Loucy (cell line): ENCODE data around the gene TNFAIP8.
A peak's percentile ranks its signal among the peaks of the same experiment; 100 is the strongest.

Experiments used
- H2AFZ ChIP-seq: fragments of 200-600 bp; sonication (generic); 2 replicates; pipeline ENCODE4 v1.6.0; 2016; ENCODE audit warnings: antibody characterized with exemption, mild to moderate bottlenecking, low read length, moderate library complexity
- H3F3A ChIP-seq: fragments of 200-600 bp; 2 replicates; pipeline ENCODE4 v1.6.0; 2016; ENCODE audit warnings: antibody characterized with exemption, low read depth, mild to moderate bottlenecking
- H3K27me3 ChIP-seq: fragments of 200-600 bp; sonication (generic); 2 replicates; pipeline ENCODE4 v1.6.1; 2014; ENCODE audit warnings: low read length, mild to moderate bottlenecking; ENCODE audit not compliant: insufficient read depth, poor library complexity, severe bottlenecking
- H3K36me3 ChIP-seq: fragments of 200-600 bp; sonication (generic); 2 replicates; pipeline ENCODE4 v1.6.1; 2016; ENCODE audit warnings: low read length; ENCODE audit not compliant: insufficient read depth
- H3K4me1 ChIP-seq: fragments of 200-600 bp; sonication (generic); 2 replicates; pipeline ENCODE4 v1.5.1; 2014; ENCODE audit warnings: low read length, mild to moderate bottlenecking; ENCODE audit not compliant: insufficient read depth, poor library complexity, severe bottlenecking
- H3K4me2 ChIP-seq: fragments of 200-600 bp; sonication (generic); 2 replicates; pipeline ENCODE4 v1.6.0; 2014; ENCODE audit warnings: antibody characterized with exemption, low read length, low read depth, mild to moderate bottlenecking; ENCODE audit not compliant: poor library complexity, severe bottlenecking
- H3K4me3 ChIP-seq: fragments of 200-600 bp; sonication (generic); 2 replicates; pipeline ENCODE4 v1.5.1; 2014; ENCODE audit warnings: low read length, mild to moderate bottlenecking, mixed read lengths; ENCODE audit not compliant: poor library complexity, severe bottlenecking
- H3K79me2 ChIP-seq: fragments of 200-600 bp; sonication (generic); 2 replicates; pipeline ENCODE4 v1.6.1; 2014; ENCODE audit warnings: low read length; ENCODE audit not compliant: insufficient read depth
- H3K9ac ChIP-seq: fragments of 200-600 bp; sonication (generic); 2 replicates; pipeline ENCODE4 v1.6.0; 2014; ENCODE audit warnings: mild to moderate bottlenecking, low read depth, low read length, moderate library complexity; ENCODE audit not compliant: poor library complexity, severe bottlenecking
- H3K9me2 ChIP-seq: fragments of 200-600 bp; sonication (generic); replicated peaks from 2 replicates; pipeline ENCODE4 v1.6.1; 2016; ENCODE audit warnings: low read depth, low read length, mixed read lengths
- H3K9me3 ChIP-seq: fragments of 200-600 bp; sonication (generic); 2 replicates; pipeline ENCODE4 v1.6.1; 2014; ENCODE audit warnings: mild to moderate bottlenecking, antibody characterized with exemption, low read length, low read depth; ENCODE audit not compliant: insufficient read depth
- H4K20me1 ChIP-seq: fragments of 200-600 bp; sonication (generic); 2 replicates; pipeline ENCODE4 v1.6.0; 2014; ENCODE audit warnings: antibody characterized with exemption, low read length, mild to moderate bottlenecking; ENCODE audit not compliant: insufficient read depth, poor library complexity, severe bottlenecking
- CTCF ChIP-seq: fragments of 200-600 bp; sonication (generic); conservative IDR thresholded peaks from 2 replicates; pipeline ENCODE4 v1.5.1; 2014; ENCODE audit warnings: mild to moderate bottlenecking, antibody characterized with exemption, low read length
- EZH2phosphoT487 ChIP-seq: fragments of 200-600 bp; IDR thresholded peaks from 2 replicates; pipeline ENCODE4 v1.6.1; 2018; ENCODE audit warnings: antibody characterized with exemption, mild to moderate bottlenecking, moderate library complexity, borderline replicate concordance

Gene TNFAIP8

GRCh38 chr5:119319890-119320289 is 35.9 kb upstream of the TNFAIP8 start:
- TF ChIP-seq EZH2phosphoT487 (no peak), CTCF (no peak)

GRCh38 chr5:119321569-119322311 is 34.1 kb upstream of the TNFAIP8 start:
- Histone ChIP-seq H3K4me2 (no peak overlapping the region), H3K9me3 (no peaks in the 10 kb centered on the region), H3K9me2 (no peaks in the 10 kb centered on the region), H3K79me2 (peaks cover 86% of the 10 kb centered on the region), H3K4me1 (peaks cover 57% of the 10 kb centered on the region), H4K20me1 (peaks cover 4% of the 10 kb centered on the region), H2AFZ (no peak overlapping the region), H3K27me3 (no peaks in the 10 kb centered on the region), H3K4me3 (no peak overlapping the region), H3K9ac (peak overlapping the region; percentile 17), H3K36me3 (no peaks in the 10 kb centered on the region), H3F3A (no peaks in the 10 kb centered on the region)
- TF ChIP-seq CTCF (no peak), EZH2phosphoT487 (no peak)

More at GRCh38 chr5:119319890-119320289, 35.9 kb upstream of the TNFAIP8 start:
- Histone ChIP-seq H3K9me3 (no peaks in the 10 kb centered on the region), H4K20me1 (peaks cover 4% of the 10 kb centered on the region), H3K4me2 (no peak overlapping the region), H3K27me3 (no peaks in the 10 kb centered on the region), H2AFZ (no peak overlapping the region), H3K36me3 (no peaks in the 10 kb centered on the region), H3K9me2 (no peaks in the 10 kb centered on the region), H3K79me2 (peaks cover 86% of the 10 kb centered on the region), H3F3A (no peaks in the 10 kb centered on the region), H3K4me3 (no peak overlapping the region), H3K9ac (no peak overlapping the region), H3K4me1 (peaks cover 67% of the 10 kb centered on the region)

GRCh38 chr5:119322312-119322947 is 33.4 kb upstream of the TNFAIP8 start:
- Histone ChIP-seq H3K9me3 (no peaks in the 10 kb centered on the region), H4K20me1 (peaks cover 4% of the 10 kb centered on the region), H3K36me3 (no peaks in the 10 kb centered on the region), H3K4me3 (no peak overlapping the region), H3K9ac (peak overlapping the region; percentile 22), H3K79me2 (peaks cover 89% of the 10 kb centered on the region), H3F3A (no peaks in the 10 kb centered on the region), H2AFZ (no peak overlapping the region), H3K4me1 (peaks cover 58% of the 10 kb centered on the region), H3K9me2 (no peaks in the 10 kb centered on the region), H3K4me2 (no peak overlapping the region), H3K27me3 (no peaks in the 10 kb centered on the region)
- TF ChIP-seq CTCF (no peak), EZH2phosphoT487 (no peak)
